DND-41 (cell line): Measurements from ENCODE around the gene CST2.

Experiments used
- ATAC-seq: fragments of 200-7000 bp; cut with Tn5 transposase; 3 replicates; pipeline ENCODE4 v1.9.1; 2021; ENCODE audit warnings: low read depth; ENCODE audit not compliant: insufficient read depth
- DNase-seq: peaks from one replicate; pipeline ENCODE4 v3.0.0-alpha.2; 2020
- H2AFZ ChIP-seq: 2 replicates; pipeline ENCODE4 v1.6.0; 2012; ENCODE audit warnings: low read depth, low read length
- H3K27ac ChIP-seq: 2 replicates; pipeline ENCODE4 v1.5.1; 2012; ENCODE audit warnings: low read length, inconsistent platforms
- H3K27me3 ChIP-seq: fragments of 200-600 bp; sonication (generic); 2 replicates; pipeline ENCODE4 v1.6.0; 2012; ENCODE audit warnings: low read length, mild to moderate bottlenecking, inconsistent platforms; ENCODE audit not compliant: insufficient read depth, poor library complexity
- H3K36me3 ChIP-seq: 2 replicates; pipeline ENCODE4 v1.5.1; 2012; ENCODE audit warnings: low read length, inconsistent platforms; ENCODE audit not compliant: insufficient read depth
- H3K4me1 ChIP-seq: 2 replicates; pipeline ENCODE4 v1.5.1; 2012; ENCODE audit warnings: mild to moderate bottlenecking, low read length; ENCODE audit not compliant: insufficient read depth
- H3K4me2 ChIP-seq: 2 replicates; pipeline ENCODE4 v1.6.0; 2012; ENCODE audit warnings: mild to moderate bottlenecking, moderate library complexity, low read length, inconsistent platforms; ENCODE audit not compliant: insufficient read depth
- H3K4me3 ChIP-seq, 2 experiments: fragments of 200-600 bp in 1 of 2; shearing (Covaris generic) in 1 of 2; 2 replicates each; pipeline ENCODE4 v1.5.1; 2012 to 2016; ENCODE audit warnings: inconsistent platforms in 2 of 2, low read length in 2 of 2, mild to moderate bottlenecking in 2 of 2, low read depth in 1 of 2, moderate library complexity in 1 of 2
- H3K79me2 ChIP-seq: 2 replicates; pipeline ENCODE4 v1.6.0; 2012; ENCODE audit warnings: low read length, inconsistent platforms; ENCODE audit not compliant: insufficient read depth
- H3K9ac ChIP-seq: 2 replicates; pipeline ENCODE4 v1.6.0; 2012; ENCODE audit warnings: low read depth, mild to moderate bottlenecking, inconsistent platforms, low read length, moderate library complexity
- H3K9me3 ChIP-seq: 2 replicates; pipeline ENCODE4 v1.5.1; 2012; ENCODE audit warnings: low read length, moderate library complexity, mild to moderate bottlenecking, inconsistent platforms; ENCODE audit not compliant: insufficient read depth, severe bottlenecking
- H4K20me1 ChIP-seq: 2 replicates; pipeline ENCODE4 v1.6.0; 2012; ENCODE audit warnings: low read length; ENCODE audit not compliant: insufficient read depth
- CTCF ChIP-seq: IDR thresholded peaks from 2 replicates; pipeline ENCODE4 v1.5.1; 2012; ENCODE audit warnings: borderline replicate concordance, low read length, moderate library complexity, mild to moderate bottlenecking; ENCODE audit not compliant: poor library complexity, severe bottlenecking; ENCODE audit errors: extremely low read depth
- EZH2 ChIP-seq: IDR thresholded peaks from 3 replicates; pipeline ENCODE4 v1.6.1; 2012; ENCODE audit warnings: borderline replicate concordance, low read depth, mild to moderate bottlenecking, moderate library complexity, low read length, inconsistent platforms; ENCODE audit not compliant: severe bottlenecking

Gene CST2

GRCh38 chr20:23873370-23874015 is 47.0 kb upstream of the CST2 start:
- H3K4me1 ChIP-seq = peaks cover 66% of the 10 kb centered on the region
- ATAC-seq (no peak), DNase-seq (peak; percentile 55)
- peak overlapping the region; percentile 7; the same call in 1 of the 2 replicates for H3K9ac ChIP-seq
- H2AFZ ChIP-seq = no peak overlapping the region; the same call in 1 of the 2 replicates
- H3K4me2 ChIP-seq = peak overlapping the region; percentile 49; the same call in 1 of the 2 replicates
- H3K9me3 ChIP-seq = no peaks in the 10 kb centered on the region
- peak overlapping the region; percentile 84 for H3K27ac ChIP-seq
- no peak for TF ChIP-seq CTCF
- TF ChIP-seq EZH2 = no peak
- no peaks in the 10 kb centered on the region for H3K36me3 ChIP-seq
- H3K27me3 ChIP-seq = no peaks in the 10 kb centered on the region
- no peaks in the 10 kb centered on the region for H3K79me2 ChIP-seq
- H3K4me3 ChIP-seq = no peak overlapping the region
- no peaks in the 10 kb centered on the region for H4K20me1 ChIP-seq

GRCh38 chr20:23872065-23872464 is 45.5 kb upstream of the CST2 start:
- H3K79me2 ChIP-seq = no peaks in the 10 kb centered on the region
- peaks cover 69% of the 10 kb centered on the region for H3K4me1 ChIP-seq
- H3K4me2 ChIP-seq = no peak overlapping the region
- DNase-seq (no peak), ATAC-seq (no peak)
- H3K9me3 ChIP-seq = no peaks in the 10 kb centered on the region
- TF ChIP-seq CTCF (no peak), EZH2 (no peak)
- H3K9ac ChIP-seq = no peak overlapping the region
- H3K36me3 ChIP-seq = no peaks in the 10 kb centered on the region
- H2AFZ ChIP-seq = no peak overlapping the region
- H3K27ac ChIP-seq = 0 out of 2 replicates have a peak overlapping the region, but pooled peaks have one; percentile 8
- no peak overlapping the region for H3K4me3 ChIP-seq
- H3K27me3 ChIP-seq = no peaks in the 10 kb centered on the region
- no peaks in the 10 kb centered on the region for H4K20me1 ChIP-seq

GRCh38 chr20:23870461-23870860 is 43.9 kb upstream of the CST2 start:
- Histone ChIP-seq H3K27ac (no peak overlapping the region), H3K27me3 (no peaks in the 10 kb centered on the region), H3K36me3 (no peaks in the 10 kb centered on the region), H3K4me3 (no peak overlapping the region), H3K79me2 (no peaks in the 10 kb centered on the region), H3K9ac (no peak overlapping the region), H3K4me1 (peaks cover 61% of the 10 kb centered on the region), H3K9me3 (no peaks in the 10 kb centered on the region), H2AFZ (no peak overlapping the region; the same call in 1 of the 2 replicates), H4K20me1 (no peaks in the 10 kb centered on the region), H3K4me2 (no peak overlapping the region)
- DNase-seq (no peak), ATAC-seq (no peak)
- no peak for TF ChIP-seq EZH2
- TF ChIP-seq CTCF = no peak

GRCh38 chr20:23869520-23869919 is 43.0 kb upstream of the CST2 start:
- peaks cover 52% of the 10 kb centered on the region for H3K4me1 ChIP-seq
- ATAC-seq = no peak
- TF ChIP-seq CTCF (no peak), EZH2 (no peak)
- no peaks in the 10 kb centered on the region for H3K27me3 ChIP-seq
- no peaks in the 10 kb centered on the region for H3K9me3 ChIP-seq
- H4K20me1 ChIP-seq = no peaks in the 10 kb centered on the region
- H2AFZ ChIP-seq = no peak overlapping the region
- peak; percentile 33 for DNase-seq
- no peak overlapping the region for H3K4me2 ChIP-seq
- H3K36me3 ChIP-seq = no peaks in the 10 kb centered on the region
- no peak overlapping the region for H3K9ac ChIP-seq
- H3K27ac ChIP-seq = no peak overlapping the region
- no peaks in the 10 kb centered on the region for H3K79me2 ChIP-seq
- H3K4me3 ChIP-seq = no peak overlapping the region
